GM23248 (cell line): ENCODE data around the gene ANKRD13D.

ENCODE experiments used
- EZH2 ChIP-seq: fragments of 200-600 bp; sonication (generic); IDR thresholded peaks from 2 replicates; pipeline ENCODE4 v1.6.1; 2018; ENCODE audit warnings: antibody characterized with exemption, mild to moderate bottlenecking; ENCODE audit not compliant: insufficient read depth, poor library complexity, severe bottlenecking
- EZH2phosphoT487 ChIP-seq: fragments of 200-600 bp; sonication (generic); IDR thresholded peaks from 2 replicates; pipeline ENCODE4 v1.6.1; 2018; ENCODE audit warnings: antibody characterized with exemption, moderate library complexity, mild to moderate bottlenecking, low read depth; ENCODE audit not compliant: insufficient read depth

- TF ChIP-seq EZH2phosphoT487 (no peak), EZH2 (no peak)
These were observed 7.5 kb upstream of the ANKRD13D start for GRCh38 chr11:67281552-67282150.
